Thymus (tissue), 11 donors: ENCODE data around the gene FBN2. TPM values are rescaled to one million over a fixed set of nuclear protein-coding genes. Genes with fewer than 3 reads are reported as not detected.

Experiments
- DNase-seq, 9 donors: peaks; one replicate each; pipeline ENCODE4 v3.0.0-alpha.2; 2013; ENCODE audit warnings: low spot score in 9 of 9, low read depth in 6 of 9, missing footprints in 1 of 9
- H3K27ac ChIP-seq, 2 donors: one replicate each; pipeline ENCODE4 v1.5.1; 2013; ENCODE audit warnings: control low read depth in 1 of 2, low read depth in 1 of 2, low read length in 1 of 2, mild to moderate bottlenecking in 1 of 2, moderate library complexity in 1 of 2
- H3K27me3 ChIP-seq, 2 donors: one replicate each; pipeline ENCODE4 v1.5.1; 2013; ENCODE audit warnings: low read length in 1 of 2; ENCODE audit not compliant: control insufficient read depth in 2 of 2, insufficient read depth in 1 of 2
- H3K36me3 ChIP-seq, 2 donors: one replicate each; pipeline ENCODE4 v1.5.1; 2013; ENCODE audit warnings: low read length in 1 of 2, mild to moderate bottlenecking in 1 of 2, moderate library complexity in 1 of 2; ENCODE audit not compliant: control insufficient read depth in 2 of 2, insufficient read depth in 2 of 2
- H3K4me1 ChIP-seq, 2 donors: one replicate each; pipeline ENCODE4 v1.5.1; 2013; ENCODE audit warnings: low read length in 2 of 2; ENCODE audit not compliant: control insufficient read depth in 2 of 2, insufficient read depth in 2 of 2
- H3K4me3 ChIP-seq, 2 donors: one replicate each; pipeline ENCODE4 v1.5.1; 2013; ENCODE audit warnings: low read length in 2 of 2, control low read depth in 1 of 2, mild to moderate bottlenecking in 1 of 2
- H3K9me3 ChIP-seq, 2 donors: one replicate each; pipeline ENCODE4 v1.5.1; 2013; ENCODE audit warnings: low read length in 1 of 2, mild to moderate bottlenecking in 1 of 2; ENCODE audit not compliant: control insufficient read depth in 2 of 2, insufficient read depth in 1 of 2
- WGBS: extraction: QIAGEN DNeasy Blood & Tissue Kit; methylation state at CpG from one replicate; pipeline ENCODE4 v1.1.7; 2013; 5-methylcytosine and 5-hydroxymethylcytosine counted together
- polyA plus RNA-seq: library from polyadenylated mRNA; stranded (reverse); fragments of 200-250 nt; gene quantifications from one replicate; pipeline ENCODE4 v1.2.3, GENCODE V29; 2013
- total RNA-seq: library from RNA; stranded (reverse); fragments of 120-200 nt; gene quantifications from one replicate; pipeline ENCODE4 v1.2.4, GENCODE V29; 2013
- donor health status: healthy.

The FBN2 gene
- total and polyA plus RNA-seq, 2 donors, result 0.23 to 5.5 TPM

DNA sequence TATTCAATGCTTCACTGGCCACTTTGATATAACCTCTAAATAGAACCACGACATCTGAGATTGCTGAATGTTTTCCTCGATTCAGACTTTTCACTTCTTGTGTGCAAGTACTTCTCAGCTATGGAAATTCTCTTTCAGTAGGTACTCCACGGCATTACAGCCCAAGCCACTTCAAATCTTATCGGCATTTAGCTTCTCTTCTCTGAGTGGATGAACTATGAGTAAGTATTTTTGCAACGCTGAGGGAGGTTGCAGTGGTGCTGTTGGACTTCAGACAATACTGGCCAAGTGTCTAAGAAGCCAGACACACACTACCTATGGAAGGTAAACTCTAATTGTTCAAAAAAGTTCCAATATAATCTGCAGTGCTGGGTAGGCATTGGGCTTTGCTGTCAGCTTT lies 60.1 kb downstream of the FBN2 start:
- Histone ChIP-seq H3K27ac (no peak overlapping the region), H3K9me3 (no peaks in the 10 kb centered on the region), H3K36me3 (no peaks in the 10 kb centered on the region), H3K4me3 (no peak overlapping the region), H3K27me3 (no peaks in the 10 kb centered on the region), H3K4me1 (no peaks in the 10 kb centered on the region)
- 76% methylated on average over 5 of the region's 5 CpGs for WGBS
- no peak for DNase-seq

- Histone ChIP-seq H3K36me3 (no peaks in the 10 kb centered on the region), H3K27me3 (no peaks in the 10 kb centered on the region), H3K4me3 (no peak overlapping the region), H3K4me1 (no peaks in the 10 kb centered on the region), H3K27ac (no peak overlapping the region), H3K9me3 (no peaks in the 10 kb centered on the region)
- no peak for DNase-seq
- 94% methylated on average over 3 of the region's 3 CpGs for WGBS
Observed at GRCh38 chr5:128475693-128476092, 62.4 kb downstream of the FBN2 start.

- H3K4me3 ChIP-seq, result no peak overlapping the region
- no peak overlapping the region for H3K27ac ChIP-seq
- 96% methylated on average over 4 of the region's 4 CpGs for WGBS
- H3K4me1 ChIP-seq, result no peaks in the 10 kb centered on the region
- no peaks in the 10 kb centered on the region for H3K27me3 ChIP-seq
- no peaks in the 10 kb centered on the region for H3K9me3 ChIP-seq
- no peak for DNase-seq
- no peaks in the 10 kb centered on the region for H3K36me3 ChIP-seq
Observed at GRCh38 chr5:128472919-128473318, 65.1 kb downstream of the FBN2 start.

GRCh38 chr5:128472036-128472435 lies 66.0 kb downstream of the FBN2 start:
- Histone ChIP-seq H3K27me3 (no peaks in the 10 kb centered on the region), H3K4me1 (no peaks in the 10 kb centered on the region), H3K9me3 (no peaks in the 10 kb centered on the region), H3K4me3 (no peak overlapping the region), H3K36me3 (no peaks in the 10 kb centered on the region), H3K27ac (no peak overlapping the region)
- no peak for DNase-seq
- WGBS, result 93% methylated on average over 2 of the region's 2 CpGs

DNA sequence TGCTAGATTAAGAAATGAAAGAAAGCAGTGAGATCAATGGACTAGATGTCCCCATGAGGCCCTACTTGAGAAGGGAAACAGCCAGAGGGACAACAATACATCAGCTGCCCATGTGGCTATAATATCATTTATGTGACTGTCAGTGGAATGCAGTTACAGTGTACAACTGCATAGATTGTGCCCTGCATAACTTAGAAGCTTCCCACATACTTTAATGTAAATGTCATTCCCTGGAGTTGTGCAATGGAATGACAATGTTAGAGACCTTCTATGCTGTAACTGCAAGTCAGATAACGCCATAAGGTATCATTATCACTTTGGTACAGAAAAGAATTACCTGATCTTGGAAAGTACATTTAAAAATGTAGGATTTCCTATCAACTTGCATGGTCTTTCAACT lies 67.4 kb downstream of the FBN2 start:
- Histone ChIP-seq H3K4me1 (no peaks in the 10 kb centered on the region), H3K36me3 (no peaks in the 10 kb centered on the region), H3K4me3 (no peak overlapping the region), H3K27ac (no peak overlapping the region), H3K27me3 (no peaks in the 10 kb centered on the region), H3K9me3 (no peaks in the 10 kb centered on the region)
- WGBS, result 89% methylated on average over 1 of the region's 1 CpG
- no peak for DNase-seq

DNA sequence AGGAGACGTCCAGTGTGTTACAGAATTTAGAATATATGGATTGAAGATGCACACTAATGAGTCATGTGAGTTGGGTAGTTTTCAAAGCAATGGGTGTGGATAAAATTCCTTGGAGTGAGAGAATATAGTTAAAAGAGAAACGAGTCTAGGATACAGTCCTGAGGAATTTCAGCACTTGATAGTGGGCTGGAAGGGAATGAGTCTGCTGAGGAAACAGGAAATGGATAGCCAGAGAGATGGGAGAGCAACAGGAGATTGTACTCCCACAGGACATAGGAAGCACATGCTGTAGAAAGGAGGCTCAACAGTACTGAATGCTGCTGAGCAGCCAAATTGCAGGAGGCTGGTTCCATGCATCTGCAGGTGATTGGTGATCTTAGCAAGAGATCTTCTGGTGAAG lies 68.1 kb downstream of the FBN2 start:
- no peak overlapping the region for H3K27ac ChIP-seq
- H3K4me1 ChIP-seq, result no peaks in the 10 kb centered on the region
- no peak for DNase-seq
- H3K36me3 ChIP-seq, result no peaks in the 10 kb centered on the region
- no peaks in the 10 kb centered on the region for H3K27me3 ChIP-seq
- no peak overlapping the region for H3K4me3 ChIP-seq
- WGBS, result 85% methylated on average over 2 of the region's 2 CpGs
- H3K9me3 ChIP-seq, result no peaks in the 10 kb centered on the region

- H3K9me3 ChIP-seq, result no peaks in the 10 kb centered on the region
- DNase-seq, result no peak
- no peaks in the 10 kb centered on the region for H3K27me3 ChIP-seq
- no peaks in the 10 kb centered on the region for H3K36me3 ChIP-seq
- 92% methylated on average over 1 of the region's 1 CpG for WGBS
- no peak overlapping the region for H3K4me3 ChIP-seq
- H3K27ac ChIP-seq, result no peak overlapping the region
- no peaks in the 10 kb centered on the region for H3K4me1 ChIP-seq
Observed at GRCh38 chr5:128466980-128467379, 71.1 kb downstream of the FBN2 start.

DNA sequence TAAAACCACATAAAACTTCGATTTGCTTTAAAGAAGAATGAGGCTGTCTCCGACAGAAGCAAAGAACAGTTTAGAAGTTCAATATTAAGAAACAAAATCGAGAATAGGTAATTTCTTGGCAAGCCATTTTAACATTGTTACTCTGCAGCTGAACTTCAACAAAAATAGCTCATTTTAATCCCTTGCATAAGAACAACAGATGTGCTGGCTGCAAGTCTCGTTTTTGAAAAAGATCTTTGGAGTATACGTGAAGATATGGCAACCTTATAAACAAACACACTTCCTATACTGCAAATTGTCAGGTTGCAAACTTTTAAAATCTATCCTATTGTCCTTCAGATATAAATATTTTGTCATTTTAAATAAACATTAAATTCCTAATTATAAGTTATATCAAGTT lies 71.5 kb downstream of the FBN2 start:
- no peak overlapping the region for H3K4me3 ChIP-seq
- no peak for DNase-seq
- WGBS, result 87% methylated on average over 5 of the region's 5 CpGs

DNA sequence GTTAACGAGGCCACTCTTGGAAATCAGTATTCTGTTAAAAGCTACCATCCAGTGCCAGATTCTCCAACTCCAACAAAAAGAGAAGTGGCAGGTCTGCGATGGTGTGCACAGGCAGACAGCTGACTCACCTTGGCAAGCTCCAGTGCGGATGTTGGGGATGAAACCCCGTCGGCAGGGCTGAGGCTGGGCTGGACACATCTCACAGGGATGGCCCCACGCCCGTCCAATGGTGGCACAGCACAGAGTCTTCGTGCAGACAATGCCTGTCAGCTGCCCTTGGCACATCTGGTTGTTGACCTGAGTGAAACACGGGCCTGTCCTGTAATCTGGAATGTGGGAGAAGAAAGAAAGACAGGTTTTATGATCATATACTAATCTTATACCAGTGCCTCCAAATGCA lies 73.4 kb downstream of the FBN2 start:
- DNase-seq, result no peak
- H3K27me3 ChIP-seq, result no peaks in the 10 kb centered on the region
- H3K4me1 ChIP-seq, result no peaks in the 10 kb centered on the region
- H3K27ac ChIP-seq, result no peak overlapping the region
- no peaks in the 10 kb centered on the region for H3K9me3 ChIP-seq
- no peak overlapping the region for H3K4me3 ChIP-seq
- no peaks in the 10 kb centered on the region for H3K36me3 ChIP-seq
- WGBS, result 96% methylated on average over 9 of the region's 9 CpGs

More for the DNA sequence above, 71.5 kb downstream of the FBN2 start:
- H3K9me3 ChIP-seq, result no peaks in the 10 kb centered on the region
- no peaks in the 10 kb centered on the region for H3K27me3 ChIP-seq
- no peak overlapping the region for H3K27ac ChIP-seq
- H3K4me1 ChIP-seq, result no peaks in the 10 kb centered on the region
- no peaks in the 10 kb centered on the region for H3K36me3 ChIP-seq

GRCh38 chr5:128462330-128462729 lies 75.7 kb downstream of the FBN2 start:
- WGBS, result 89% methylated on average over 2 of the region's 2 CpGs

More at GRCh38 chr5:128462330-128462729, 75.7 kb downstream of the FBN2 start:
- no peak for DNase-seq
- Histone ChIP-seq H3K27me3 (no peaks in the 10 kb centered on the region), H3K36me3 (no peaks in the 10 kb centered on the region), H3K27ac (no peak overlapping the region), H3K4me3 (no peak overlapping the region), H3K9me3 (no peaks in the 10 kb centered on the region), H3K4me1 (no peaks in the 10 kb centered on the region)
